Activated B cell treated with CpG ODN at 0.5 μM for 24 hours (primary cell): ENCODE measurements around the gene MRM2. TPM values are rescaled to one million over a fixed set of nuclear protein-coding genes. Genes with fewer than 3 reads are reported as not detected.

ENCODE experiments used
- ATAC-seq: fragments of 200-7000 bp; cut with Tn5 transposase; one replicate; pipeline ENCODE4 v1.10.0; 2021; ENCODE audit warnings: low read depth, mild to moderate bottlenecking, moderate library complexity
- CTCF ChIA-PET: fragments of 350-600 bp; sonication (Branson Sonifier 250); formaldehyde crosslinking; loops from one replicate; lab custom pipeline; 2021; ENCODE audit warnings: antibody characterized with exemption; lab: Charles Lee
- POLR2A ChIA-PET: fragments of 350-600 bp; sonication (Branson Sonifier 250); formaldehyde crosslinking; loops from one replicate; lab custom pipeline; 2021; ENCODE audit warnings: antibody characterized with exemption; lab: Charles Lee
- DNase-seq: peaks from one replicate; pipeline ENCODE4 v3.0.0; 2022
- H3K27ac Mint-ChIP-seq: one replicate; pipeline ENCODE4 v1.8.0; 2020; ENCODE audit warnings: mixed read lengths
- H3K27me3 Mint-ChIP-seq: one replicate; pipeline ENCODE4 v1.8.0; 2021; ENCODE audit warnings: mixed read lengths
- H3K36me3 Mint-ChIP-seq: one replicate; pipeline ENCODE4 v1.8.0; 2021; ENCODE audit warnings: low read depth, mixed read lengths
- H3K4me1 Mint-ChIP-seq: one replicate; pipeline ENCODE4 v1.8.0; 2021; ENCODE audit warnings: mixed read lengths
- H3K4me3 Mint-ChIP-seq: one replicate; pipeline ENCODE4 v1.8.0; 2020; ENCODE audit warnings: mild to moderate bottlenecking, mixed read lengths
- H3K9me3 Mint-ChIP-seq: one replicate; pipeline ENCODE4 v1.8.0; 2020; ENCODE audit warnings: mixed read lengths
- CTCF ChIP-seq: fragments of 200-600 bp; IDR thresholded peaks from one replicate; pipeline ENCODE4 v1.8.0; 2022; ENCODE audit warnings: antibody characterized with exemption, mild to moderate bottlenecking
- intact Hi-C: fragments of 100-400 bp; cut with micrococcal nuclease; formaldehyde crosslinking; loops from one replicate; pipeline ENCODE4 v1.15.1; 2024
- total RNA-seq: library from RNA; stranded (reverse); gene quantifications from 2 replicates; pipeline ENCODE4 v1.2.3, GENCODE V29; 2022

Gene MRM2
- total RNA-seq, 1 donor from 2014 or later, result 35.3 TPM

GRCh38 chr7:2223321-2223720 is 18.7 kb downstream of the MRM2 start:
- intact Hi-C loops, result no loop called here
- Mint-ChIP-seq H3K4me3 (no peak overlapping the region), H3K36me3 (peaks cover 74% of the 10 kb centered on the region), H3K9me3 (no peaks in the 10 kb centered on the region), H3K4me1 (no peaks in the 10 kb centered on the region), H3K27ac (no peak overlapping the region), H3K27me3 (no peaks in the 10 kb centered on the region)
- CTCF ChIA-PET, result no interaction called here
- TF ChIP-seq CTCF, result no peak
- POLR2A ChIA-PET, result interaction anchor here (1.6 kb wide), 1 partner anchor 9 kb away, joined by 3 read pairs; the partner anchor contains the start of gene MAD1L1
- ATAC-seq (no peak), DNase-seq (no peak)

GRCh38 chr7:2222516-2222915 is 19.5 kb downstream of the MRM2 start:
- Mint-ChIP-seq H3K4me1 (no peaks in the 10 kb centered on the region), H3K4me3 (no peak overlapping the region), H3K27ac (no peak overlapping the region), H3K36me3 (peaks cover 76% of the 10 kb centered on the region), H3K27me3 (no peaks in the 10 kb centered on the region), H3K9me3 (no peaks in the 10 kb centered on the region)
- intact Hi-C loops, result no loop called here
- CTCF ChIA-PET, result no interaction called here
- ATAC-seq (no peak), DNase-seq (no peak)
- POLR2A ChIA-PET, result interaction anchor here (0.7 kb wide), 1 partner anchor 125 kb away, joined by 3 read pairs; no protein-coding TSS in a partner anchor
- no peak for TF ChIP-seq CTCF

- ATAC-seq (no peak), DNase-seq (no peak)
- no peaks in the 10 kb centered on the region for H3K9me3 Mint-ChIP-seq
- H3K27me3 Mint-ChIP-seq, result no peaks in the 10 kb centered on the region
- TF ChIP-seq CTCF, result no peak
- H3K36me3 Mint-ChIP-seq, result peaks cover 82% of the 10 kb centered on the region
- intact Hi-C loops, result no loop called here
- H3K4me3 Mint-ChIP-seq, result no peak overlapping the region
- no peaks in the 10 kb centered on the region for H3K4me1 Mint-ChIP-seq
- H3K27ac Mint-ChIP-seq, result no peak overlapping the region
- CTCF ChIA-PET, result no interaction called here
- POLR2A ChIA-PET, result no interaction called here
Measured at GRCh38 chr7:2220954-2221353, 21.1 kb downstream of the MRM2 start.

GRCh38 chr7:2220506-2220905 is 21.5 kb downstream of the MRM2 start:
- no peak for TF ChIP-seq CTCF
- ChIA-PET CTCF (no interaction called here), POLR2A (no interaction called here)
- Mint-ChIP-seq H3K27me3 (no peaks in the 10 kb centered on the region), H3K27ac (no peak overlapping the region), H3K4me1 (no peaks in the 10 kb centered on the region), H3K9me3 (no peaks in the 10 kb centered on the region), H3K4me3 (no peak overlapping the region), H3K36me3 (peaks cover 82% of the 10 kb centered on the region)
- ATAC-seq (no peak), DNase-seq (no peak)
- intact Hi-C loops, result no loop called here

- TF ChIP-seq CTCF, result no peak
- ATAC-seq, result no peak
- DNase-seq, result no peak
- Mint-ChIP-seq H3K27me3 (no peaks in the 10 kb centered on the region), H3K36me3 (peaks cover 83% of the 10 kb centered on the region), H3K9me3 (no peaks in the 10 kb centered on the region), H3K4me1 (no peaks in the 10 kb centered on the region), H3K4me3 (no peak overlapping the region), H3K27ac (no peak overlapping the region)
- ChIA-PET CTCF (no interaction called here), POLR2A (no interaction called here)
- intact Hi-C loops, result no loop called here
Measured at GRCh38 chr7:2220030-2220429, 22.0 kb downstream of the MRM2 start.
